Measurements from ENCODE around the gene RASA4B. TPM values are rescaled to one million over a fixed set of nuclear protein-coding genes. Genes with fewer than 3 reads are reported as not detected.
"Not testable (repeated sequence)": the region's sequence is repeated elsewhere in the genome, so short reads cannot be mapped to it uniquely, and the experiment has no call there.

The RASA4B gene
- total RNA-seq, 2 experiments from 2014 or later: 23.7 to 23.9 TPM

DNA sequence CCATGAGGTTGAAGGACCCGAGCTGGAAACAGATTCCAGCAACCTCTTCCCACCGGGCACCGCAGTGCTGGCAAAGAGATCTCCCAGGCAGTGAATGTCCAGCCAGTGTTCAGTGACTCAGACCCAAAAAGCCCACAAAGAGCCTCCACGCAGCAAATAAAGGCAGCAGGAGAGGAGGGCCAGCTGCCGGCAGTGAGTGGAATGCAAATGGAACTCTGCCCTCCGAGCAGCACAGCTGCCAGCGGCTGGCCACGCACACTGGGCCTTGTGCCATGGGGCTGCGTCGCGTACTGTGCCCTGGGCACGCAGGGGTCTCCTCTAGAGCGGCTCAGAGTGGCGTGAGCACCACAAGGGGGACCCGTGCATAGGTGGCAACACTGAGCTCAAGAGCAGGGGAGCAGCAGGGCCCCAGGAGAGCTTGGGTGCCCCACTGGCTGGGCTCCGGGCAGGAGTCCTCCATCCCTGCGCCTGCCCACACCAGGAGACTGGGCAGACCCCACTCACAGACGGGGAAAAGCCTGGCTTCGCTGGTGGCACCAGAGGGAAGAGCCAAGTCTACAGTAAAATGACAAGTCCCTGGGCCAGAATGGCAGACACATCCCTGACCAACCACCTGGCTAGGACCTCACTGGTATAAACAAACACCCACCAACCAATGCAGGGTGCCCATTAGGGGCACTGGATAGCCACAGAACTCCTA is 42.7 kb downstream of the RASA4B start:
- POLR2A ChIA-PET, CTCF ChIA-PET: not testable (repeated sequence)

- POLR2A ChIA-PET: not testable (repeated sequence)
Observed at GRCh38 chr7:102474116-102474515, 43.5 kb downstream of the RASA4B start.

GRCh38 chr7:102473271-102473991 is 44.1 kb downstream of the RASA4B start:
- ChIA-PET POLR2A (no interaction called here), CTCF (no interaction called here)

More at GRCh38 chr7:102474116-102474515, 43.5 kb downstream of the RASA4B start:
- CTCF ChIA-PET: not testable (repeated sequence)

- CTCF ChIA-PET: interaction anchor here (0.5 kb wide), 1 partner anchor 180 kb away, joined by 3 read pairs; no protein-coding TSS in a partner anchor
Observed at GRCh38 chr7:102472126-102473041, 45.2 kb downstream of the RASA4B start.

DNA sequence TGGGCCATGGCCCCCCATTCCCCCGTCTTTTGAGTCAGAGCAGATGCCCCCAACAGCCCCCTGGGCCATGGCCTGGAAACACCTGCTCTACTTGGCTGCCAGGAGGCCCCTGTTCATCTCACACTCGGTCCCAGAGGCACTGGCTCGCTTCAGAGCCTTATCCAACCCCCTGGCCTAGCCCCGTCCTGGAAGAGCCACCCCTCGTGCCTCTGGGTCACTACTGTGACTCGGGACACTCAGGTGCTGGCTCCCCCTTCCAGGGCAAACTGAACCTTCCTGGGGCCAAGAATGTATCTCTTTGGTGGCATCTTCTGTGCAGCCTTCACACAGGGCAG is 45.8 kb downstream of the RASA4B start:
- CTCF ChIA-PET: no interaction called here
- POLR2A ChIA-PET: no interaction called here

More at GRCh38 chr7:102472126-102473041, 45.2 kb downstream of the RASA4B start:
- POLR2A ChIA-PET: no interaction called here

DNA sequence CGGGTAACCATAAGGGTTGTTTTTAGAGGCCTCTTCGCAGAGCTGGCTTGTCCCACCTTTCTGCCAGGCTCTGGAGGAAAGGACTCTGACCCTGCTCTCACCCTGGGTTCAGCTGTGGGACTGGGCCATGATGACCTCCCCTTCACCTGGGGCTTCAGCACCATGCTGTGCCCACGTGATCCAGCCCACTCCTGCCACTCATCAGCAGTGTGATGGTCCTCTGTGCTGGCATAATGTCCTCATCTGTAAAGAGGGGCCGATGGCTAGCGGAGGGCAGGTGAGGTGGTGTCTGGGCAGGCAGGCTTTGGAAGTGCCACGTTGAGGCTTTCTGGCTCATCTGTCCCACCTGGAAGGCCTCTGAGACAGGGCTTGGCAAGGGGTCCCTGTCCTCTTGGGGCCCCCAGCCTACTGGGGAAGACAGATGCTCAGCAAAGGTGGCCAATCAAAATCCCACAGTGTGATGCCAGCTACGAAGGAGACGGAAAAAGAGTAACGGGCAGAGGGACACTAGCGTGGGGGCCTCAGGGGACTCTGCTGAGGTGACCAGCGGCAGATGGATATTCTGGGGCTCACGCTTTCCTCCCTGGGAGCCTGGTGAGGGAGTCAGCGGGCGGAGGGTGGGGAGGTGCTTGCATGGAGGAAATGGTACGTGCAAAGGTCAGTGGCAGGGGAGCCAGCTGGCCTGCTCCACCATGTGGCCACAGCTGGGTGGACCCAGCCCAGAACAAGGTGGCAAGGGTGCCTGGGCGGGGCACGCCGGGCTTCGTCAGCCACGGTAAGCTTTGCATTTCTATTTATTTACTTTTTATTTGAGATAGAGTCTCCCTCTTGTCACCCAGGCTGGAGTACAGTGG is 47.4 kb downstream of the RASA4B start:
- CTCF ChIA-PET: interaction anchor here (0.6 kb wide), 1 partner anchor 726 kb away, joined by 4 read pairs; no protein-coding TSS in a partner anchor

GRCh38 chr7:102469351-102469971 is 48.1 kb downstream of the RASA4B start:
- CTCF ChIA-PET: no interaction called here
- POLR2A ChIA-PET: interaction anchor here (0.5 kb wide), 1 partner anchor 72 kb away, joined by 4 read pairs; no protein-coding TSS in a partner anchor

More for the DNA sequence above, 47.4 kb downstream of the RASA4B start:
- POLR2A ChIA-PET: interaction anchor here (0.5 kb wide), 1 partner anchor 73 kb away, joined by 4 read pairs; no protein-coding TSS in a partner anchor

- POLR2A ChIA-PET: no interaction called here
- CTCF ChIA-PET: interaction anchor here (1.1 kb wide), 1 partner anchor 19 kb away, joined by 3 read pairs; no protein-coding TSS in a partner anchor
Observed at GRCh38 chr7:102468478-102469350, 48.9 kb downstream of the RASA4B start.

DNA sequence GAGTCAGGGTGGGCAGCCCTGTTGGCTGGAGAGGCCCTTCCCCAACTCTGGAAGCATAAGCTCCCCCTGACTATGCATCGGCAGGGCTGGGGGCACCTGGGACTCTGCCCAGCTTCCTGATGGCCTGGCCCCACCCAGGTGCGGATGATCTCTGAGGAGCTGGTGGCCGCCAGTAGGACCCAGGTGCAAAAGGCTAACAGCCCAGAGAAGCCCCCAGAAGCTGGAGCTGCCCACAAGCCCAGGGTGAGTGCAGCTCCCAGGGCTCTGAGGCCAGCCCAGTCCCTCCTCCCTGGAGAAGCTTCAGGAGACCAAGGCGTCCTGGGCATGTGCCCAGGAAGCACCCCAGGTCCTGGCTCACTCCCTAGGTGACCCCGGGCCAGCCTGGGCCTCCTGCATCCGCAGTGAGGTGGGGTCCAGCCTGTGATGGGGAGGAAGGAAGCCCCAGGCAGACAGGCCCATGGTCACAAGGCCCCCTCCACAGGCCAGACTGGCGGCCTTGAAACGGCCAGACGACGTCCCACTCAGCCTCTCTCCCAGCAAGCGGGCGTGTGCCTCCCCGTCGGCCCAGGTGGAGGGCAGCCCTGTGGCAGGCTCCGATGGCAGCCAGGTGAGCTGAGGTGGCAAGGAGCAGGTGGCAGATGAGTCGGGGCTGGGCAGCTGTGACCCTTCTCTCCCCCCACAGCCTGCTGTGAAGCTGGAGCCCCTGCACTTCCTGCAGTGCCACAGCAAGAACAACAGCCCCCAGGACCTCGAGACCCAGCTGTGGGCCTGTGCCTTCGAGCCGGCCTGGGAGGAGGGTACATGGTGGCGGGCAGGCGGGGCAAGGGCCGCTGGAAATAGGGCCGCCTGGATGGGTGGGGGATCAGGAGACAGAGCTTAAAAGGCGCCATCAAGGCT is 49.7 kb downstream of the RASA4B start:
- CTCF ChIA-PET: interaction anchor here (0.7 to 1.1 kb wide), 3 partner anchors 12 to 1159 kb away, joined by 3 to 4 read pairs (median 3); no protein-coding TSS in a partner anchor
- POLR2A ChIA-PET: no interaction called here

- POLR2A ChIA-PET: interaction anchor here (0.6 to 1.0 kb wide), 2 partner anchors 23 to 70 kb away, joined by 3 read pairs; no protein-coding TSS in a partner anchor
- CTCF ChIA-PET: interaction anchor here (0.6 to 0.8 kb wide), 4 partner anchors 48 to 1772 kb away, joined by 3 to 5 read pairs (median 4); partner anchors contain the start of gene GIGYF1
Observed at GRCh38 chr7:102466097-102466496, 51.5 kb downstream of the RASA4B start.

GRCh38 chr7:102464577-102465280 is 52.8 kb downstream of the RASA4B start, which contains the start of the genes ALKBH4 and LRWD1:
TSS of gene ALKBH4 (minus strand) at chr7:102464863. CDS start at chr7:102464836, 27 bp downstream.
TSS of gene LRWD1 (plus strand) at chr7:102464984. CDS start at chr7:102465081, 97 bp downstream.
- ChIA-PET CTCF (interaction anchor here (0.9 to 1.2 kb wide), 2 partner anchors 37 to 64 kb away, joined by 3 to 5 read pairs; no protein-coding TSS in a partner anchor), POLR2A (no interaction called here)

DNA sequence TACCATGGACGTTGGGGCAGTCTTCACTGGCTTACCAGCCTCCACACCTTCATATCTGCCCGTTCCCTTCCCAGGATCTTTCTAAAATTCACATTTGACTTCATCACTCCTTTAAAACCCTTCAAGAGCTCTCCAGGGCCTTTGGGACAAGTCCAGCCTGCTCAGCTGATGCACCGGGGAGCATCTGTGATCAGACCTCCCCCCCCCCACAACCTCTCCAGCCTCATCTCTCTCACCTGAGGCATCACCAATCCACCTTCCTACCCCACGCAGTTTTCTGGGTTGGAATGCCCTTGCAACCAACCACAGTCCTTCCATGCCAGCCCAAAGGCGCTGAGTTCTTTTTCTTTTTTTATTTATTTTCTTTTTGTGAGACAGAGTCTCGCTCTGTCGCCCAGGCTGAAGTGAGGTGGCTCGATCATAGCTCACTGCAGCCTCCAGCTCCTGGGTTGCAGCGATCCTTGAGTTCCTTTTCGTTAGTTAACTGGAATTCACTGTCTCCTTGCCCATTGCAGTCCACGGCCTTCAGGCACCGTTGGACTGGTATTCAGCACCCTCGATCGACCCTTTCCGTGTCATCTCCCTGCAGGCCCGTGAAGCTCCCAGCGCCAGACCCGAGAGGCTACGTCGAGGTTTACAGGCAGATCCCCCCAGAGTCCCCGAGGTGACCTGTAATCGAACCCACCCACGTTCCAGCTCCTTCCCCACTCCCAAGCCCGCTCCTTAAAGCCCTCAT is 53.6 kb downstream of the RASA4B start:
- ChIA-PET CTCF (interaction anchor here (1.2 kb wide), 1 partner anchor 64 kb away, joined by 5 read pairs; no protein-coding TSS in a partner anchor), POLR2A (interaction anchor here (0.5 kb wide), 1 partner anchor 59 kb away, joined by 3 read pairs; no protein-coding TSS in a partner anchor)

DNA sequence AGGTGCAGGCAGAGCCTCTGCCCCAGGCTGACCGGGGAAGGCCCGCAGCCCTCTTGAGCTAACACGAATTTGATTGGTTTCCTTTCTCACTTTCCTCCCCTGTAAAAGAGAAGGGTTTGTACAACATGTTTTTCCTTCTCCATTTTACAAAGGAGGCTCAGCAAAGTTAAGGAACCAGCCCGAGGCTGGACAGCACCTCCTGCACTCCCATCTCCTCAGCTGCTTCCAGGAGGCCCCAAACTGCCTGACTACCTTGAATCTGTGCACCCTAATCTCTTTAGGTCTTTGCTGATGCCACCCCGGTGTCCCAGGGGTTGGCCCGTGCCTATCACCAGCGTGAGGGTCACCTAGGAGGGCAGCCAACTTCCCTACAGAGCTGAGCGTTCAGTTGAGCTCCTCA is 57.1 kb downstream of the RASA4B start:
- CTCF ChIA-PET: interaction anchor here (1.5 kb wide), 1 partner anchor 10 kb away, joined by 4 read pairs; no protein-coding TSS in a partner anchor
- POLR2A ChIA-PET: no interaction called here

DNA sequence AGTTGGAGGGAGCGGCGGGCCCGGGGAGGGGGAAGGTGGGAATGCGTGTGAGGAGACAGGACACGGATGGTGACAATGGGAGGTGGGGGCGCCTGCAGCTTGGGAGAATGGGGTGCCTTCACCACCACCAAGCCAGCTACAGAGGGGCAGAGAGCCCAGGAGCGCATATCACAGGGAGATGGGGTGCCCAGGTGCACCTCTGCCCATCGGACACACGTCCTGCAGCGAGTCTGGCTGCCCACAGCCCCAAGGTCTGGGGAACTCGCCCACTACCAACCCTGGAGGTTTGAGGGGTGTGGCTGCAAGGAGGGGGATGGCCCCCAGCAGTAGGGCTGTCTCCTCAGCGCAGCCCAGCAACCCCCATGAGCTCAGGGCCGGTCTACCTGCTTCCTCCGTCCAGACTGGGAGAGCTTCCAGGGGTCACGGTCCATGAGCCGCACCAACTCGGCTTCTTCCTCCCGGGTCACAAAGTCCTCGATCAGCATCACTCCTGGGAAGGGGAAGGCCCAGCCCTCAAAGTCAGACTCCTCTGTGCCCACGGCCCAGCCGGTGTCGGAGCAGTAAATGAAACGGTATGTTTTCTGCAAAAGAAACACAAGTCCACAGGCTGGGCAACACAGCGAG is 58.2 kb downstream of the RASA4B start:
- ChIA-PET POLR2A (no interaction called here), CTCF (interaction anchor here (0.7 to 1.5 kb wide), 2 partner anchors 9 to 1951 kb away, joined by 3 to 4 read pairs; no protein-coding TSS in a partner anchor)

Data from activated CD8-positive, alpha-beta memory T cell treated with anti-CD3 and anti-CD28 coated beads for 36 hours (primary cell).